ENCODE results near the gene FER.
"Not testable (repeated sequence)": the region's sequence is repeated elsewhere in the genome, so short reads cannot be mapped to it uniquely, and the experiment has no call there.

The FER gene

GRCh38 chr5:109035436-109035835 is 287.7 kb downstream of the FER start:
- no peak for DNase-seq (ENCODE audit: low read depth in 2 of 2)

- no peak for DNase-seq (ENCODE audit: low read depth in 2 of 2)
These were observed 290.6 kb downstream of the FER start for GRCh38 chr5:109038209-109038840.

GRCh38 chr5:109041317-109041716 is 293.6 kb downstream of the FER start:
- no peak for DNase-seq (ENCODE audit: low read depth in 2 of 2)

- no peak for DNase-seq (ENCODE audit: low read depth in 2 of 2)
These were observed 298.0 kb downstream of the FER start for GRCh38 chr5:109045710-109046109.

- no peak for DNase-seq (ENCODE audit: low read depth in 2 of 2)
These were observed 301.9 kb downstream of the FER start for GRCh38 chr5:109049565-109049964.

GRCh38 chr5:109050321-109050720 is 302.6 kb downstream of the FER start:
- DNase-seq (ENCODE audit: low read depth in 2 of 2), result not testable (repeated sequence)

GRCh38 chr5:109052216-109052615 is 304.5 kb downstream of the FER start:
- DNase-seq (ENCODE audit: low read depth in 2 of 2), result not testable (repeated sequence)

- no peak for DNase-seq (ENCODE audit: low read depth in 2 of 2)
These were observed 306.3 kb downstream of the FER start for GRCh38 chr5:109053995-109054417.

GRCh38 chr5:109060378-109061025 is 312.8 kb downstream of the FER start:
- no peak for DNase-seq (ENCODE audit: low read depth in 2 of 2)

- DNase-seq (ENCODE audit: low read depth in 2 of 2), result no peak
These were observed 315.0 kb downstream of the FER start for GRCh38 chr5:109062664-109063063.

GRCh38 chr5:109063223-109063622 is 315.5 kb downstream of the FER start:
- DNase-seq (ENCODE audit: low read depth in 2 of 2), result no peak

- DNase-seq (ENCODE audit: low read depth in 2 of 2), result no peak
These were observed 329.0 kb downstream of the FER start for GRCh38 chr5:109076741-109077140.

GRCh38 chr5:109078448-109078847 is 330.8 kb downstream of the FER start:
- DNase-seq (ENCODE audit: low read depth in 2 of 2), result no peak

GRCh38 chr5:109080481-109080880 is 332.8 kb downstream of the FER start:
- no peak for DNase-seq (ENCODE audit: low read depth in 2 of 2)

- no peak for DNase-seq (ENCODE audit: low read depth in 2 of 2)
These were observed 333.2 kb downstream of the FER start for GRCh38 chr5:109080896-109081295.

- DNase-seq (ENCODE audit: low read depth in 2 of 2), result no peak
These were observed 336.2 kb downstream of the FER start for GRCh38 chr5:109083937-109084336.

GRCh38 chr5:109089191-109089590 is 341.5 kb downstream of the FER start:
- no peak for DNase-seq (ENCODE audit: low read depth in 2 of 2)

- no peak for DNase-seq (ENCODE audit: low read depth in 2 of 2)
These were observed 351.4 kb downstream of the FER start for GRCh38 chr5:109099081-109099480.

GRCh38 chr5:109100971-109101370 is 353.3 kb downstream of the FER start:
- no peak for DNase-seq (ENCODE audit: low read depth in 2 of 2)

- DNase-seq (ENCODE audit: low read depth in 2 of 2), result no peak
These were observed 354.5 kb downstream of the FER start for GRCh38 chr5:109102096-109102690.

GRCh38 chr5:109105631-109106267 is 358.1 kb downstream of the FER start:
- DNase-seq (ENCODE audit: low read depth in 2 of 2), result no peak

GRCh38 chr5:109111680-109112079 is 364.0 kb downstream of the FER start:
- DNase-seq (ENCODE audit: low read depth in 2 of 2), result no peak

GRCh38 chr5:109113608-109114007 is 365.9 kb downstream of the FER start:
- DNase-seq (ENCODE audit: low read depth in 2 of 2), result no peak

Data from stimulated activated CD8-positive, alpha-beta memory T cell treated with anti-CD3 and anti-CD28 coated beads, Interleukin-2, amount 100 ng/mL, for 1 hour (primary cell).